ENCODE results near the gene ATG16L1.

- TF ChIP-seq CTCF (IDR thresholded peaks at IDR 0.05; ENCODE audit: poor library complexity, severe bottlenecking), result no peak
- TF ChIP-seq TAF1 (IDR thresholded peaks at IDR 0.05; ENCODE audit: low read depth), result no peak
- no peak for TF ChIP-seq EP300 (conservative IDR thresholded peaks at IDR 0.05; ENCODE audit: poor library complexity, severe bottlenecking)
- no peak for TF ChIP-seq RAD21 (conservative IDR thresholded peaks at IDR 0.05)
- TF ChIP-seq SMC3 (conservative IDR thresholded peaks at IDR 0.05; ENCODE audit: poor library complexity), result no peak
- TF ChIP-seq POLR2AphosphoS5 (IDR thresholded peaks at IDR 0.05), result no peak
- TF ChIP-seq EZH2 (IDR thresholded peaks at IDR 0.05; ENCODE audit: borderline replicate concordance, insufficient read depth, low read length, poor library complexity, severe bottlenecking), result no peak
- no peak for TF ChIP-seq REST (IDR thresholded peaks at IDR 0.05; ENCODE audit: borderline replicate concordance)
- TF ChIP-seq MXI1 (conservative IDR thresholded peaks at IDR 0.05; ENCODE audit: poor library complexity, severe bottlenecking), result no peak
Observed at GRCh38 chr2:233281992-233282603, 30.6 kb downstream of the ATG16L1 start.
